GM10248 (cell line): ENCODE results near the gene ACVRL1.
A peak's percentile ranks its signal among the peaks of the same experiment; 100 is the strongest.
"Not testable (repeated sequence)": the region's sequence is repeated elsewhere in the genome, so short reads cannot be mapped to it uniquely, and the experiment has no call there.

Source experiments
- CTCF ChIA-PET: fragments of 300-600 bp; sonication (Branson Sonifier 250); formaldehyde crosslinking; extraction: SDS; loops from one replicate; lab custom pipeline; 2021; ENCODE audit warnings: antibody characterized with exemption; lab: Yijun Ruan, JAX
- POLR2A ChIA-PET: fragments of 350-650 bp; sonication (Branson Sonifier 250); formaldehyde crosslinking; extraction: SDS; loops from one replicate; lab custom pipeline; 2020; ENCODE audit warnings: antibody characterized with exemption; lab: Yijun Ruan, JAX
- DNase-seq: peaks from one replicate; pipeline ENCODE4 v3.0.0; 2012; ENCODE audit errors: extremely low spot score
- TF ChIP-seq, protein P1 (sequence below): IDR thresholded peaks from 2 replicates; pipeline ENCODE4 v1.5.1; 2012; ENCODE audit warnings: mild to moderate bottlenecking, low read depth; ENCODE audit errors: extremely low read depth, missing control alignments, control extremely low read depth

The ACVRL1 gene

DNA sequence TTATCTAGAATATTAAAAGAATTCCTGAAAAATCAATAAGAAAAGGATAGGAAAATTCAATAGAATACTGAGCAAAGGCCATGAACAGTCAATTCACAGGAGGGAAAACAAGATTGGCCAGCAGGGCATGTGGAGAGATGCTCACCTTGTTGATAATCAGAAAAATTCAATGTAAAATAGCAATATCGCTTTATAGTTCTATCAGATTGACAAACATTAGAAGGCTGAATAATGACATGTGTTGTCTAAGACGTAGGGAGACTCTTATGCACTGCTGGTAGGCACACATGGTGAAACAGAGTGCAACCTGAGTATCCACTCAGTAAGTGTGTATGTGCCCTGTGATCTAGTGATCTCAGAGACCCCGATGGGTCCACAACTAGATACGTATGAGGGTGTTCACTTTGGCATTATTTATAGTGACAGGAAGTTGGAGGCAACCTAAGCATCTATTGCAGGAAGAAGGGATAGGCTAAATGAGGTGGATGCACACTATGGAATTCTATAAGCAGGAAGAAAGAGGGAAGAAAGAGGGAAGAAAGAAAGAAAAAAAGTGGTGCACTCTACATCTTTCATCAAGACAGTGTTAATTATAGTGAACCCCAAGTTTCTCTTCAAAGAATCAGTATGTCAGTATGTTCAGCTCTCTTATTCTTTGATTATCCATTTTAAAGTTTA lies 23.2 kb upstream of the ACVRL1 start:
- DNase-seq: no peak
- ChIA-PET POLR2A (no interaction called here), CTCF (interaction anchor here (2.7 kb wide), 1 partner anchor 9 kb away, joined by 13 read pairs; no protein-coding TSS in a partner anchor)
- TF ChIP-seq, protein P1, sequence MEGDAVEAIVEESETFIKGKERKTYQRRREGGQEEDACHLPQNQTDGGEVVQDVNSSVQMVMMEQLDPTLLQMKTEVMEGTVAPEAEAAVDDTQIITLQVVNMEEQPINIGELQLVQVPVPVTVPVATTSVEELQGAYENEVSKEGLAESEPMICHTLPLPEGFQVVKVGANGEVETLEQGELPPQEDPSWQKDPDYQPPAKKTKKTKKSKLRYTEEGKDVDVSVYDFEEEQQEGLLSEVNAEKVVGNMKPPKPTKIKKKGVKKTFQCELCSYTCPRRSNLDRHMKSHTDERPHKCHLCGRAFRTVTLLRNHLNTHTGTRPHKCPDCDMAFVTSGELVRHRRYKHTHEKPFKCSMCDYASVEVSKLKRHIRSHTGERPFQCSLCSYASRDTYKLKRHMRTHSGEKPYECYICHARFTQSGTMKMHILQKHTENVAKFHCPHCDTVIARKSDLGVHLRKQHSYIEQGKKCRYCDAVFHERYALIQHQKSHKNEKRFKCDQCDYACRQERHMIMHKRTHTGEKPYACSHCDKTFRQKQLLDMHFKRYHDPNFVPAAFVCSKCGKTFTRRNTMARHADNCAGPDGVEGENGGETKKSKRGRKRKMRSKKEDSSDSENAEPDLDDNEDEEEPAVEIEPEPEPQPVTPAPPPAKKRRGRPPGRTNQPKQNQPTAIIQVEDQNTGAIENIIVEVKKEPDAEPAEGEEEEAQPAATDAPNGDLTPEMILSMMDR: no peak

DNA sequence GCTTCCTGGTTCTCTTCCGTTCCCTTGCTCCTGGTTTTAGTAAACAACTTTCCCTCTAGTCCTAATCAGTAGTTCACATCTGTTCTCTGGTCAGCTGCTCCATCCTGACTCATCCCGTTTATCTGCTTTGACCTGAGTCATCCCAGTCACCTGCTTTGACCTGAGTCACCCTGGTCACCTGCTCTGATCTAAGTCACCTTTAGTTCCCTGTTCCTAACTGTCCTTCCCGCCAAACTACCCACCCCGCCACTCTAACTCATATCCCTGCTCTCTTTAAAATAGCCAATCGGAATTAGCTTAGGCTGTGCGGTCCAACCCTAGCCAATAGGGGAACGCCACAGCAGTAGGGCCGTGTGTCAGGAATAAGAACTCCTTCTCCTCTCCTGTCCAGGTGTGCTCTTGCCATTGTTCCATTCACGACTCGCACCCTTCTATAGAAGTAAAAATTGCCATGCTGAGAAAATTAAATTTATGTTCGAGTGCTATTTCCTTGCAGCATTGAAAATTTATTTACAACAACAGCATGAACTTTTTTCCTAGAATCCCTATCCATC lies 22.6 kb upstream of the ACVRL1 start:
- no peak for DNase-seq
- POLR2A ChIA-PET: no interaction called here
- CTCF ChIA-PET: interaction anchor here (2.7 kb wide), 1 partner anchor 9 kb away, joined by 13 read pairs; no protein-coding TSS in a partner anchor
- TF ChIP-seq, protein P1: no peak

GRCh38 chr12:51885294-51886020 lies 21.8 kb upstream of the ACVRL1 start:
- POLR2A ChIA-PET, DNase-seq: not testable (repeated sequence)
- CTCF ChIA-PET: interaction anchor here (2.7 kb wide), 1 partner anchor 10 kb away, joined by 13 read pairs; no protein-coding TSS in a partner anchor

DNA sequence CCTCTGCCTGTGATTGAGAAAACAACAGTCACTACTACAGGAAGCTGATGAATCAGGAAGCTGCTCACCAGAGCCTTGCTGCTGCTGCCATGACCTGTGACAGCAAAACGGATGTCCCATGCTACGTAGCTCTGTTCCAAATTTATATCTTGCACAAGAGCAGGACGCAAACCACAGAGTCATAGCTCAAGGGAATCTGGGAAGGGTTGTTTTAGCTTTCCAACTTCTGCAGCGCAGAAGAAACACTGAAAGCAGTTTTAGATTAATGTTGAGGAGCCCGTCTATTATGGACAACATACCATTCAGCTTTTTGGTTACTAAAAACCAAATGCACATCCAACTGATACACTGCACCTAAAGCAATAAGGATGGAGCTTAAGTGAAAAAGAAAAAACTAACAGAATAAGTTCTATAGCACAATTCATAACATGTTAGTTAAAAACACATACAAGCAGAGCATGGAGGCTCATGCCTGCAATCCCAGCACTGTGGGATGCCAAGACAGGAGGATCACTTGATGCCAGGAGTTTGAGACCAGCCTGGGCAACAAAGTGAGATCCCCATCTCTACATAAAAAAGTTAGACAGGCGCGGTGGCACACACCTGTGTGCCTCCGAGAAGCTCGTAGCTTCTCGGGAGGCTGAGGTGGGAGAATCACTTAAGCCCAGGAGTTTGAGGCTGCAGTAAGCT lies 21.1 kb upstream of the ACVRL1 start:
- ChIA-PET CTCF (interaction anchor here (2.7 kb wide), 1 partner anchor 11 kb away, joined by 13 read pairs; no protein-coding TSS in a partner anchor), POLR2A (no interaction called here)
- no peak for DNase-seq

GRCh38 chr12:51887476-51888315 lies 19.6 kb upstream of the ACVRL1 start, which contains the start of gene ANKRD33:
Gene ANKRD33, plus strand, starts transcription at chr12:51888103. Its CDS starts 84 bp downstream, at chr12:51888187.
- CTCF ChIA-PET: interaction anchor here (1.1 to 2.1 kb wide), 3 partner anchors 11 to 93 kb away, joined by 4 to 7 read pairs (median 5); no protein-coding TSS in a partner anchor
- POLR2A ChIA-PET: no interaction called here
- TF ChIP-seq, protein P1: no peak
- peak; percentile 18 for DNase-seq

More for the DNA sequence above, 21.1 kb upstream of the ACVRL1 start:
- TF ChIP-seq, protein P1: no peak
